H9 (cell line): Measurements from ENCODE around the gene RFFL. TPM values are rescaled to one million over a fixed set of nuclear protein-coding genes. Genes with fewer than 3 reads are reported as not detected.

ENCODE experiments used
- DNase-seq: peaks from one replicate; pipeline ENCODE4 v3.0.0-alpha.2; 2017
- H2AFZ ChIP-seq: one replicate; pipeline ENCODE4 v1.6.1; 2013; ENCODE audit warnings: mild to moderate bottlenecking, low read length, control low read depth, moderate library complexity
- H2AK5ac ChIP-seq: 2 replicates; pipeline ENCODE4 v1.6.1; 2013; ENCODE audit warnings: low read length, control low read depth, mixed read lengths; ENCODE audit not compliant: insufficient read length
- H2BK120ac ChIP-seq: one replicate; pipeline ENCODE4 v1.6.1; 2013; ENCODE audit warnings: low read depth, mild to moderate bottlenecking, low read length, control low read depth, inconsistent platforms; ENCODE audit not compliant: poor library complexity, severe bottlenecking
- H2BK12ac ChIP-seq: 2 replicates; pipeline ENCODE4 v1.6.1; 2013; ENCODE audit warnings: low read length, control low read depth, mixed read lengths, low read depth; ENCODE audit not compliant: insufficient read length
- H2BK15ac ChIP-seq: 2 replicates; pipeline ENCODE4 v1.6.1; 2013; ENCODE audit warnings: low read depth, low read length, control low read depth
- H2BK20ac ChIP-seq: one replicate; pipeline ENCODE4 v1.6.1; 2013; ENCODE audit warnings: low read depth, mild to moderate bottlenecking, low read length, control low read depth, inconsistent platforms; ENCODE audit not compliant: poor library complexity, severe bottlenecking
- H2BK5ac ChIP-seq: 2 replicates; pipeline ENCODE4 v1.6.1; 2013; ENCODE audit warnings: low read length, control low read depth, mixed read lengths; ENCODE audit not compliant: insufficient read length
- H3K14ac ChIP-seq: 2 replicates; pipeline ENCODE4 v1.6.1; 2013; ENCODE audit warnings: low read length, control low read depth; ENCODE audit not compliant: insufficient read depth
- H3K18ac ChIP-seq: 2 replicates; pipeline ENCODE4 v1.6.1; 2013; ENCODE audit warnings: low read depth, mild to moderate bottlenecking, mixed read lengths, low read length, control low read depth; ENCODE audit not compliant: insufficient read length
- H3K23ac ChIP-seq: 2 replicates; pipeline ENCODE4 v1.6.1; 2013; ENCODE audit warnings: low read length, control low read depth, mixed read lengths, low read depth; ENCODE audit not compliant: insufficient read length
- H3K23me2 ChIP-seq: 2 replicates; pipeline ENCODE4 v1.6.1; 2013; ENCODE audit warnings: low read depth, mild to moderate bottlenecking, mixed read lengths, low read length, control low read depth; ENCODE audit not compliant: insufficient read length, poor library complexity, severe bottlenecking
- H3K27ac ChIP-seq: 2 replicates; pipeline ENCODE4 v1.5.1; 2013; ENCODE audit warnings: low read length, control low read depth, mixed read lengths, low read depth; ENCODE audit not compliant: insufficient read length
- H3K27me3 ChIP-seq: 2 replicates; pipeline ENCODE4 v1.6.1; 2013; ENCODE audit warnings: low read length, control low read depth, inconsistent platforms; ENCODE audit not compliant: insufficient read depth
- H3K4ac ChIP-seq: 2 replicates; pipeline ENCODE4 v1.6.1; 2013; ENCODE audit warnings: low read depth, mild to moderate bottlenecking, control low read depth, inconsistent platforms, low read length, moderate library complexity
- H3K4me1 ChIP-seq: 2 replicates; pipeline ENCODE4 v1.6.1; 2013; ENCODE audit warnings: low read length, control low read depth, inconsistent platforms; ENCODE audit not compliant: insufficient read depth
- H3K4me2 ChIP-seq: 2 replicates; pipeline ENCODE4 v1.6.1; 2013; ENCODE audit warnings: low read length, control low read depth, mixed read lengths; ENCODE audit not compliant: insufficient read length, insufficient read depth
- H3K56ac ChIP-seq: 2 replicates; pipeline ENCODE4 v1.6.1; 2013; ENCODE audit warnings: low read depth, mild to moderate bottlenecking, mixed read lengths, low read length, control low read depth; ENCODE audit not compliant: insufficient read length
- H3K79me1 ChIP-seq: 2 replicates; pipeline ENCODE4 v1.6.1; 2013; ENCODE audit warnings: low read depth, mild to moderate bottlenecking, moderate library complexity, low read length, control low read depth, inconsistent platforms; ENCODE audit not compliant: insufficient read depth, poor library complexity, severe bottlenecking
- H3K79me2 ChIP-seq: 2 replicates; pipeline ENCODE4 v1.6.1; 2013; ENCODE audit warnings: low read length, control low read depth, inconsistent platforms; ENCODE audit not compliant: insufficient read depth
- H3K9ac ChIP-seq: 2 replicates; pipeline ENCODE4 v1.6.1; 2013; ENCODE audit warnings: low read length, control low read depth, mixed read lengths; ENCODE audit not compliant: insufficient read length; ENCODE audit errors: extremely low read depth
- H3K9me3 ChIP-seq: one replicate; pipeline ENCODE4 v1.6.1; 2013; ENCODE audit warnings: low read depth, low read length, inconsistent platforms; ENCODE audit not compliant: control insufficient read depth
- H3T11ph ChIP-seq: one replicate; pipeline ENCODE4 v1.6.1; 2013; ENCODE audit warnings: mild to moderate bottlenecking, low read length, control low read depth, inconsistent platforms
- H4K20me1 ChIP-seq: one replicate; pipeline ENCODE4 v1.6.1; 2013; ENCODE audit not compliant: control insufficient read depth, insufficient read length, insufficient read depth
- H4K5ac ChIP-seq: 2 replicates; pipeline ENCODE4 v1.6.1; 2013; ENCODE audit warnings: low read depth, mild to moderate bottlenecking, mixed read lengths, low read length, control low read depth; ENCODE audit not compliant: insufficient read length
- H4K8ac ChIP-seq: replicated peaks from 2 replicates; pipeline ENCODE4 v1.6.1; 2013; ENCODE audit warnings: low read length, control low read depth, mixed read lengths, low read depth; ENCODE audit not compliant: insufficient read length
- H4K91ac ChIP-seq: 2 replicates; pipeline ENCODE4 v1.6.1; 2013; ENCODE audit warnings: low read depth, mild to moderate bottlenecking, moderate library complexity, mixed read lengths, low read length, control low read depth; ENCODE audit not compliant: insufficient read length
- H3K27ac Mint-ChIP-seq, 3 experiments: 2 replicates in 2 of 3; 3 replicates in 1 of 3; pipeline ENCODE4 v1.8.0; 2020 to 2021; ENCODE audit warnings: mixed read lengths in 3 of 3, mild to moderate bottlenecking in 1 of 3, moderate library complexity in 1 of 3
- H3K27me3 Mint-ChIP-seq: 2 replicates; pipeline ENCODE4 v1.8.0; 2021; ENCODE audit warnings: low read depth, mild to moderate bottlenecking, moderate library complexity, mixed read lengths
- H3K36me3 Mint-ChIP-seq, 3 experiments: 2 replicates in 2 of 3; 3 replicates in 1 of 3; pipeline ENCODE4 v1.8.0; 2020 to 2021; ENCODE audit warnings: low read depth in 3 of 3, mixed read lengths in 3 of 3; ENCODE audit not compliant: insufficient read depth in 1 of 3
- H3K4me1 Mint-ChIP-seq, 2 experiments: 2 replicates each; pipeline ENCODE4 v1.8.0; 2020; ENCODE audit warnings: mixed read lengths in 2 of 2
- H3K4me3 Mint-ChIP-seq, 2 experiments: 2 replicates in 1 of 2; 3 replicates in 1 of 2; pipeline ENCODE4 v1.8.0; 2020 to 2021; ENCODE audit warnings: mild to moderate bottlenecking in 2 of 2, mixed read lengths in 2 of 2, moderate library complexity in 1 of 2
- H3K9me3 Mint-ChIP-seq, 2 experiments: 2 replicates in 1 of 2; 3 replicates in 1 of 2; pipeline ENCODE4 v1.8.0; 2020; ENCODE audit warnings: mild to moderate bottlenecking in 2 of 2, mixed read lengths in 2 of 2, moderate library complexity in 1 of 2
- WGBS: extraction: QIAGEN DNeasy Blood & Tissue Kit; methylation state at CpG from one replicate; pipeline ENCODE4 v1.1.7; 2013; ENCODE audit warnings: missing lambda C conversion rate, low lambda C conversion rate, mixed read lengths; ENCODE audit not compliant: insufficient read length; ENCODE audit errors: extremely low coverage; 5-methylcytosine and 5-hydroxymethylcytosine counted together
- total RNA-seq: library from RNA; stranded (reverse); gene quantifications from 2 replicates; pipeline ENCODE4 v1.2.1, GENCODE V29; 2021
- TF ChIP-seq, protein P1 (sequence below): fragments of 200-600 bp; sonication (generic); conservative IDR thresholded peaks from 3 replicates; pipeline ENCODE4 v1.8.0; 2021; ENCODE audit warnings: antibody characterized with exemption, mild to moderate bottlenecking

RFFL gene
- total RNA-seq, 1 experiment from 2014 or later, result 21.1 TPM

DNA sequence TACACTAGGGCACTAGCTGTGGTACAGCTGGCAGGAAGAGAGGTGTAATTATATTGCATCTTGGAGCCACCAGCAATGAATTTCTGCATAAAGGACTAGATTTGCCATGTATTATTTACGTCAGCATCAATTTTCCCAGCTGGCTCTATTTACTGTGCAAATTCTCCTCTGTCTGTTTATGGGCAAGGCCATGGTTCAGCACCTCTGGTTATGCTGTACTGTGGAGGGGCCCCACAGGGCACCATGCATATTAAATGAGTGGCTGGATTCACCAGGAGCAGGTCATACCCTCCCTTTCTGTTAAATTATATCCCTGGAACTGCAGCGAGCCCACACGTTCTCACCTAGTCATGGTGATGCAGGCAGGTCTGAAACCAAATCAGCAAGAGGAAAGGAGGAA, 36.4 kb upstream of the RFFL start:
- TF ChIP-seq, protein P1, sequence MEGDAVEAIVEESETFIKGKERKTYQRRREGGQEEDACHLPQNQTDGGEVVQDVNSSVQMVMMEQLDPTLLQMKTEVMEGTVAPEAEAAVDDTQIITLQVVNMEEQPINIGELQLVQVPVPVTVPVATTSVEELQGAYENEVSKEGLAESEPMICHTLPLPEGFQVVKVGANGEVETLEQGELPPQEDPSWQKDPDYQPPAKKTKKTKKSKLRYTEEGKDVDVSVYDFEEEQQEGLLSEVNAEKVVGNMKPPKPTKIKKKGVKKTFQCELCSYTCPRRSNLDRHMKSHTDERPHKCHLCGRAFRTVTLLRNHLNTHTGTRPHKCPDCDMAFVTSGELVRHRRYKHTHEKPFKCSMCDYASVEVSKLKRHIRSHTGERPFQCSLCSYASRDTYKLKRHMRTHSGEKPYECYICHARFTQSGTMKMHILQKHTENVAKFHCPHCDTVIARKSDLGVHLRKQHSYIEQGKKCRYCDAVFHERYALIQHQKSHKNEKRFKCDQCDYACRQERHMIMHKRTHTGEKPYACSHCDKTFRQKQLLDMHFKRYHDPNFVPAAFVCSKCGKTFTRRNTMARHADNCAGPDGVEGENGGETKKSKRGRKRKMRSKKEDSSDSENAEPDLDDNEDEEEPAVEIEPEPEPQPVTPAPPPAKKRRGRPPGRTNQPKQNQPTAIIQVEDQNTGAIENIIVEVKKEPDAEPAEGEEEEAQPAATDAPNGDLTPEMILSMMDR, result no peak
- Mint-ChIP-seq H3K4me1 (no peaks in the 10 kb centered on the region), H3K36me3 (peaks cover 2 to 34% (median 33%) of the 10 kb centered on the region in 3 experiments; a peak in 6 of 7 replicates), H3K4me3 (no peak overlapping the region), H3K27me3 (no peaks in the 10 kb centered on the region), H3K9me3 (no peaks in the 10 kb centered on the region), H3K27ac (no peak overlapping the region; a peak in 1 of 7 replicates)
- no peaks in the 10 kb centered on the region for H3K27me3 ChIP-seq
- no peak overlapping the region for H3K18ac ChIP-seq
- H2BK120ac ChIP-seq, result no peak overlapping the region
- H3K14ac ChIP-seq, result no peak overlapping the region
- no peak overlapping the region for H2BK5ac ChIP-seq
- no peak overlapping the region for H2AK5ac ChIP-seq
- H3K9ac ChIP-seq, result no peak overlapping the region
- no peak overlapping the region for H3K4me2 ChIP-seq
- H4K20me1 ChIP-seq, result no peaks in the 10 kb centered on the region
- H2BK12ac ChIP-seq, result no peak overlapping the region
- H3K4me1 ChIP-seq, result no peaks in the 10 kb centered on the region
- H3K9me3 ChIP-seq, result no peaks in the 10 kb centered on the region
- H3K23me2 ChIP-seq, result no peaks in the 10 kb centered on the region
- no peak overlapping the region for H2AFZ ChIP-seq
- no peak overlapping the region for H4K8ac ChIP-seq
- no peak overlapping the region for H4K91ac ChIP-seq
- H2BK20ac ChIP-seq, result no peak overlapping the region
- no peak overlapping the region for H3K56ac ChIP-seq
- no CpG with 5 or more reads among the region's 3 CpGs for WGBS
- H3K79me1 ChIP-seq, result no peaks in the 10 kb centered on the region
- no peak overlapping the region for H3K27ac ChIP-seq
- no peaks in the 10 kb centered on the region for H3K79me2 ChIP-seq
- H2BK15ac ChIP-seq, result no peak overlapping the region
- no peak overlapping the region for H3K4ac ChIP-seq
- no peak overlapping the region for H3T11ph ChIP-seq
- no peak overlapping the region for H4K5ac ChIP-seq
- H3K23ac ChIP-seq, result no peak overlapping the region
- no peak for DNase-seq
